Pancreas (tissue), 10 donors: ENCODE data around the gene CFAP44. TPM values are rescaled to one million over a fixed set of nuclear protein-coding genes. Genes with fewer than 3 reads are reported as not detected.

Experiments
- ATAC-seq, 4 donors: fragments of 200-7000 bp; cut with Tn5 transposase; one replicate each; pipeline versions ENCODE4 v1.8.0 to v1.9.1; 2020; ENCODE audit warnings: mild to moderate bottlenecking in 4 of 4, moderate library complexity in 4 of 4
- DNase-seq, 6 donors: peaks; one replicate each; pipeline ENCODE4 v3.0.0-alpha.2; 2020
- FAIRE-seq: peaks from 2 replicates; lab custom pipeline; 2012; peaks lifted over from hg19 to GRCh38; lab: Jason Lieb, UNC
- H3K27ac ChIP-seq, 4 donors: fragments of 200-600 bp; sonication (generic); 1 replicate in 3 of 4; 2 replicates in 1 of 4; pipeline versions ENCODE4 v1.5.0 to v1.8.0; 2020
- H3K27me3 ChIP-seq, 4 donors: fragments of 200-600 bp; one replicate each; pipeline ENCODE4 v1.8.0; 2021
- H3K36me3 ChIP-seq, 3 donors: fragments of 200-600 bp; sonication (generic) in 1 of 3; one replicate each; pipeline versions ENCODE4 v1.5.0 to v1.8.0; 2020 to 2021
- H3K4me1 ChIP-seq, 3 donors: fragments of 200-600 bp; one replicate each; pipeline ENCODE4 v1.8.0; 2021
- H3K4me3 ChIP-seq, 4 donors: fragments of 200-600 bp; sonication (generic) in 2 of 4; one replicate each; pipeline versions ENCODE4 v1.5.0 to v1.8.0; 2020 to 2021
- H3K9me3 ChIP-seq, 4 donors: fragments of 200-600 bp; one replicate each; pipeline ENCODE4 v1.8.0; 2021
- WGBS, 2 donors: extraction: QIAGEN DNeasy Blood & Tissue Kit; methylation state at CpG; one replicate each; pipeline ENCODE4 v1.1.7; 2013; 5-methylcytosine and 5-hydroxymethylcytosine counted together
- intact Hi-C, 3 donors: fragments of 100-400 bp; cut with DNase I; formaldehyde crosslinking; loops; one replicate each; pipeline versions ENCODE4 v1.11.1 to v1.14.2; 2022
- polyA plus RNA-seq, 2 donors: library from polyadenylated mRNA; stranded (reverse); fragments of 200-250 nt; gene quantifications; one replicate each; pipeline ENCODE4 v1.2.3, GENCODE V29; 2013
- total RNA-seq, 6 donors: library from RNA; stranded (reverse); fragmentation: NEBNext Ultra II Directional in 4 of 6; extraction: Animal tissue kit (Norgen Biotek cat#: 25700) in 4 of 6; gene quantifications; one replicate each; pipeline versions ENCODE4 v1.2.1 to v1.2.4, GENCODE V29; 2021 to 2023
- TF ChIP-seq, protein P1 (sequence below), 4 donors: fragments of 200-600 bp; sonication (generic) in 3 of 4; IDR thresholded peaks; one replicate each; pipeline versions ENCODE4 v1.5.0 to v1.8.0; 2021; ENCODE audit warnings: antibody characterized with exemption in 4 of 4
- donor health status: healthy with polysubstance abuse.
- donor health status: DM: no; HTN: no; CAD: no; lungs with moderate emphysema.
- donor health status: DM: no; HTN: no; CAD: no.
- donor health status: control.
- donor health status: control.
- donor health status: Bipolar disorder and iron deficiency.
- donor health status: DM: yes; HTN: yes; CAD: no.
- donor health status: DM: no; HTN: no; CAD: no.
- donor health status: DM: no; HTN: no; CAD: no.
- donor health status: DM: yes; HTN: yes; CAD: no.

CFAP44 gene
- total and polyA plus RNA-seq, 8 donors: 3.0 to 15.4 (median 6.1) TPM

DNA sequence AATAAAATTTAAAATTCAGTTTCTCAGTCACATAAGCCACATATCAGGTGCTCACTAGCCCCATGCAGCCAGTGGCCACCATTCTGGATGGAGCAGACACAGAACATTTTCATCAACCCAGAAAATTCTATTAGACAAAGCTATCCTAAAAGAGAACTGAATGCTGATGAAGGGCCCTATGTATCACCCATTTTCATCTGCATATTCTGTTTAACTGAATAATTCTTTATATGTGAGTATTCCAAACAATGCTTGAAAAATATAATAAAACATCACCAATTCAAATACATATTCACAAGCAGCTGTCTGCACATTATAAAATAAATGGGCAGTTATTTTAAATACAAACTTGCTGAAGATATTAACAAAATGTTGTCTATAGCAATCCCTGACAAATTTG is 14.2 kb upstream of the CFAP44 start:
- intact Hi-C loops: no loop called here
- FAIRE-seq: no peak

DNA sequence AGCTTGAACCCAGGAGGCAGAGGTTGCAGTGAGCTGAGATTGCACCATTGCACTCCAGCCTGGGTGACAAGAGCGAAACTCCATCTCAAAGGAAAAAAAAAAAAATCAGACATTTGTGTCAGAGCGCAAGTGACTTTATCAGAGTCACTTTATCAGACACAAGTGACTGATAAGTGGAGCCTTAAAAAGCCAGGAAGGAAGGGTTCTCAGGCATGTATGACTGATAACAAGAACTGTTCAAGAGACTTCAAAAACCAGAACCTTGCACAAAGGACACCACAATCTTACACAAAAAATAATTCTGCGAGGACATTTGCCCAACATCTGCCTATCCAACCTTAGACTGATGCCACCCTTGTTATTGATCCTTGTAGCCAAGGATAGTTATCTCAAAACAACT is 13.3 kb upstream of the CFAP44 start:
- DNase-seq (no peak), FAIRE-seq (no peak), ATAC-seq (no peak)
- intact Hi-C loops: no loop called here
- Histone ChIP-seq H3K27me3 (no peaks in the 10 kb centered on the region), H3K27ac (no peak overlapping the region), H3K4me1 (no peaks in the 10 kb centered on the region), H3K36me3 (peaks cover 0 to 14% (median 0%) of the 10 kb centered on the region in 3 donors), H3K4me3 (no peak overlapping the region), H3K9me3 (no peaks in the 10 kb centered on the region)
- 80 to 90% methylated on average over 3 of the region's 3 CpGs for WGBS, 2 donors
- TF ChIP-seq, protein P1, sequence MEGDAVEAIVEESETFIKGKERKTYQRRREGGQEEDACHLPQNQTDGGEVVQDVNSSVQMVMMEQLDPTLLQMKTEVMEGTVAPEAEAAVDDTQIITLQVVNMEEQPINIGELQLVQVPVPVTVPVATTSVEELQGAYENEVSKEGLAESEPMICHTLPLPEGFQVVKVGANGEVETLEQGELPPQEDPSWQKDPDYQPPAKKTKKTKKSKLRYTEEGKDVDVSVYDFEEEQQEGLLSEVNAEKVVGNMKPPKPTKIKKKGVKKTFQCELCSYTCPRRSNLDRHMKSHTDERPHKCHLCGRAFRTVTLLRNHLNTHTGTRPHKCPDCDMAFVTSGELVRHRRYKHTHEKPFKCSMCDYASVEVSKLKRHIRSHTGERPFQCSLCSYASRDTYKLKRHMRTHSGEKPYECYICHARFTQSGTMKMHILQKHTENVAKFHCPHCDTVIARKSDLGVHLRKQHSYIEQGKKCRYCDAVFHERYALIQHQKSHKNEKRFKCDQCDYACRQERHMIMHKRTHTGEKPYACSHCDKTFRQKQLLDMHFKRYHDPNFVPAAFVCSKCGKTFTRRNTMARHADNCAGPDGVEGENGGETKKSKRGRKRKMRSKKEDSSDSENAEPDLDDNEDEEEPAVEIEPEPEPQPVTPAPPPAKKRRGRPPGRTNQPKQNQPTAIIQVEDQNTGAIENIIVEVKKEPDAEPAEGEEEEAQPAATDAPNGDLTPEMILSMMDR (IDR thresholded peaks at IDR 0.05): no peak

More for the DNA sequence above, 14.2 kb upstream of the CFAP44 start:
- Histone ChIP-seq H3K9me3 (no peaks in the 10 kb centered on the region), H3K27ac (no peak overlapping the region), H3K4me3 (no peak overlapping the region), H3K27me3 (no peaks in the 10 kb centered on the region), H3K36me3 (peaks cover 0 to 14% (median 0%) of the 10 kb centered on the region in 3 donors), H3K4me1 (no peaks in the 10 kb centered on the region)
- ATAC-seq: no peak
- TF ChIP-seq, protein P1 (IDR thresholded peaks at IDR 0.05): no peak
- DNase-seq: no peak

DNA sequence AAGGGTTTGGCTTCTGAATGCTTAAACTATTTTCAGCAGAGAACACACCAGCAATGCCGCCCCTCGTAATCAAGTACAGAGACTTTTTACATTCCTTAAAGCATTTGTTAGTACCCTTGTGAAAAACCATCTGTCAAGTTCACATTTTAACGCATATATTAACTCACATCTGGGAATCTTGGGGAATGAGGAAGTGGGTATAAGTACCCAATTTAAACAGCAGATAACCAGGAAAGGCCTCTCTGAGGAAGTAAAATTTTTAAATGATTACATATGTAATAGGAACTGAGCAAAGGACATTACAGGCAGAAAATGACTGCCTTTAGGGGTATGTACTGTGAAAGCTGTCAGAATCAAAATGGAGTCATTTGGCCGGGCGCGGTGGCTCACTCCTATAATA is 12.8 kb upstream of the CFAP44 start:
- no peak for FAIRE-seq
- Histone ChIP-seq H3K4me3 (no peak overlapping the region), H3K27me3 (no peaks in the 10 kb centered on the region), H3K4me1 (no peaks in the 10 kb centered on the region), H3K27ac (no peak overlapping the region), H3K36me3 (peaks cover 0 to 14% (median 0%) of the 10 kb centered on the region in 3 donors), H3K9me3 (no peaks in the 10 kb centered on the region)
- no peak for ATAC-seq
- intact Hi-C loops: no loop called here
- TF ChIP-seq, protein P1 (IDR thresholded peaks at IDR 0.05): no peak
- WGBS, 2 donors: 90 to 92% methylated on average over 6 of the region's 6 CpGs
- DNase-seq: no peak

DNA sequence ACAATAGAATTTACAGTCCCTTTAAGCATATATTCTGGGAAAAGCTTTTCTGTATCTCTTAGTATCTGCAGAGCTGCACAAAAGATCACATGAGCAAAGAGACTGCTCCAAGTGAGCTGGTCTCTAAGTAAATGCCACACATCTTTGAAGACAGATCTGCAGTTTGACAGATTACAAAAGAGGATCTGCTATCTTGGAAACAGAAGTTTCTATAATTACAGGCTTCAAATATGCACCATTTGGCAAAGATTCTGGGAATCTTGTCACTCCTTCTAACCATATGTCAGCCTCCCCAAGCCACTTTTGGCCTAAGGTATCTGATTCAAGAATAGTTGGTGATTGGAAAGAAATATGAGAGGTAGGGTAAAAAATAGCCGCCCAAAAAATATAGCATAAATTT is 9.6 kb upstream of the CFAP44 start:
- H3K4me1 ChIP-seq: no peaks in the 10 kb centered on the region
- no peak for DNase-seq
- TF ChIP-seq, protein P1 (IDR thresholded peaks at IDR 0.05): no peak
- no peak for ATAC-seq
- H3K4me3 ChIP-seq: no peak overlapping the region
- H3K27ac ChIP-seq: no peak overlapping the region
- H3K36me3 ChIP-seq: peaks cover 0 to 14% (median 0%) of the 10 kb centered on the region in 3 donors
- WGBS, 2 donors: 98 to 100% methylated on average over 1 of the region's 1 CpG
- H3K9me3 ChIP-seq: no peaks in the 10 kb centered on the region
- H3K27me3 ChIP-seq: no peaks in the 10 kb centered on the region
- no peak for FAIRE-seq
- intact Hi-C loops: no loop called here

DNA sequence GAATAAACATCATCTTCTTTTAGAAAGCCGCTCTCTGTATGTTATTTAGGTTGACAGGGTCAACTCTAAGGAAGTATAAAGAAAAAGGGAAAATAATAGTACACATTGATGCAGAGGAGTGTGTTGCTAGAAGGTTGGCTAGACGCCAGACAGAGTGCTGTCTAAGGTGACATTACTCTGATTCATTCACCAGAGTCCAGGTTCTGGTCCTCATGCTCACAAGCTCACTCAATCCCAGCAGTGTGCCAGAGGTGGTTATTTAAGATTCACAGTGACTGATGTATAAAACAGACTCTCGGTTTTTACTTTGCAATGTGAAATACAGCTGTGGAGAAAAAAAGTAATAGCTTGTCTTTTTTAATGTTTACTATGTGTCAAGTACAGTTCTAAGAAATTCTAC is 1.7 kb downstream of the CFAP44 start:
- H3K36me3 ChIP-seq: no peaks in the 10 kb centered on the region
- no peak for FAIRE-seq
- intact Hi-C loops: no loop called here
- no peak for DNase-seq
- no peak overlapping the region for H3K27ac ChIP-seq
- TF ChIP-seq, protein P1 (IDR thresholded peaks at IDR 0.05): no peak
- no peak for ATAC-seq
- H3K9me3 ChIP-seq: no peaks in the 10 kb centered on the region
- H3K4me3 ChIP-seq: no peak overlapping the region
- H3K4me1 ChIP-seq: no peaks in the 10 kb centered on the region
- H3K27me3 ChIP-seq: no peaks in the 10 kb centered on the region
- WGBS, 2 donors: 89 to 94% methylated on average over 3 of the region's 3 CpGs
